ENCODE data around the gene SBNO2.
A peak's percentile ranks its signal among the peaks of the same experiment; 100 is the strongest.
"Not testable (repeated sequence)": the region's sequence is repeated elsewhere in the genome, so short reads cannot be mapped to it uniquely, and the experiment has no call there.

The SBNO2 gene

GRCh38 chr19:1115646-1116420 is 58.2 kb downstream of the SBNO2 start:
- DNase-seq: no peak

- not testable (repeated sequence) for DNase-seq
Observed at GRCh38 chr19:1114728-1115127, 59.3 kb downstream of the SBNO2 start.

GRCh38 chr19:1113986-1114483 is 60.0 kb downstream of the SBNO2 start:
- DNase-seq: no peak

GRCh38 chr19:1113030-1113985 is 60.8 kb downstream of the SBNO2 start:
- peak; percentile 83 for DNase-seq

- no peak for DNase-seq
Observed at GRCh38 chr19:1112268-1113029, 61.6 kb downstream of the SBNO2 start.

GRCh38 chr19:1111641-1112267 is 62.3 kb downstream of the SBNO2 start:
- no peak for DNase-seq

GRCh38 chr19:1110809-1111640 is 63.0 kb downstream of the SBNO2 start:
- no peak for DNase-seq

- no peak for DNase-seq
Observed at GRCh38 chr19:1109697-1110671, 64.1 kb downstream of the SBNO2 start.

- no peak for DNase-seq
Observed at GRCh38 chr19:1109032-1109551, 65.0 kb downstream of the SBNO2 start.

GRCh38 chr19:1108291-1109031 is 65.6 kb downstream of the SBNO2 start:
- DNase-seq: no peak

- DNase-seq: no peak
Observed at GRCh38 chr19:1107661-1108261, 66.3 kb downstream of the SBNO2 start.

GRCh38 chr19:1106841-1107660 is 67.0 kb downstream of the SBNO2 start:
- no peak for DNase-seq

- DNase-seq: no peak
Observed at GRCh38 chr19:1105873-1106840, 67.9 kb downstream of the SBNO2 start.

GRCh38 chr19:1105008-1105872 is 68.8 kb downstream of the SBNO2 start:
- no peak for DNase-seq

- no peak for DNase-seq
Observed at GRCh38 chr19:1104311-1105007, 69.6 kb downstream of the SBNO2 start.

Measured in NCI-H187 treated with DMSO at 0.1 percent for 48 hours (cell line).